LHCN-M2 (cell line): ENCODE measurements around the gene TRPC6. TPM values are rescaled to one million over a fixed set of nuclear protein-coding genes. Genes with fewer than 3 reads are reported as not detected.
"Not testable (repeated sequence)": the region's sequence is repeated elsewhere in the genome, so short reads cannot be mapped to it uniquely, and the experiment has no call there.

Source experiments
- DNase-seq: peaks from one replicate; pipeline ENCODE4 v3.0.0-alpha.2; 2012; ENCODE audit warnings: low read depth
- total RNA-seq: library from RNA; depleted of rRNA; stranded (reverse); fragments of >200 nt; gene quantifications from 2 replicates; pipeline ENCODE4 v1.2.3, GENCODE V29; 2014

Gene TRPC6
- total RNA-seq, 1 experiment from 2014 or later, result not detected

- DNase-seq, result peak; percentile 11
These were observed 130.1 kb downstream of the TRPC6 start for GRCh38 chr11:101453682-101454081.

- no peak for DNase-seq
These were observed 134.8 kb downstream of the TRPC6 start for GRCh38 chr11:101448881-101449442.

- no peak for DNase-seq
These were observed 137.1 kb downstream of the TRPC6 start for GRCh38 chr11:101446726-101447125.

GRCh38 chr11:101446238-101446637 is 137.6 kb downstream of the TRPC6 start:
- peak; percentile 84 for DNase-seq

- DNase-seq, result peak; percentile 60
These were observed 138.0 kb downstream of the TRPC6 start for GRCh38 chr11:101445761-101446160.

- no peak for DNase-seq
These were observed 139.0 kb downstream of the TRPC6 start for GRCh38 chr11:101444851-101445250.

GRCh38 chr11:101444164-101444563 is 139.6 kb downstream of the TRPC6 start:
- peak; percentile 51 for DNase-seq

- no peak for DNase-seq
These were observed 140.8 kb downstream of the TRPC6 start for GRCh38 chr11:101442936-101443521.

GRCh38 chr11:101442171-101442570 is 141.6 kb downstream of the TRPC6 start:
- DNase-seq, result peak; percentile 69

- DNase-seq, result peak; percentile 50
These were observed 142.1 kb downstream of the TRPC6 start for GRCh38 chr11:101441747-101442146.

- DNase-seq, result no peak
These were observed 144.3 kb downstream of the TRPC6 start for GRCh38 chr11:101439488-101439887.

GRCh38 chr11:101438708-101439107 is 145.1 kb downstream of the TRPC6 start:
- not testable (repeated sequence) for DNase-seq

- no peak for DNase-seq
These were observed 145.7 kb downstream of the TRPC6 start for GRCh38 chr11:101438126-101438525.

- no peak for DNase-seq
These were observed 147.2 kb downstream of the TRPC6 start for GRCh38 chr11:101436511-101437142.

GRCh38 chr11:101435408-101435973 is 148.3 kb downstream of the TRPC6 start:
- no peak for DNase-seq

- DNase-seq, result no peak
These were observed 149.7 kb downstream of the TRPC6 start for GRCh38 chr11:101434026-101434643.

GRCh38 chr11:101433151-101433550 is 150.7 kb downstream of the TRPC6 start:
- no peak for DNase-seq

GRCh38 chr11:101429703-101430540 is 153.9 kb downstream of the TRPC6 start:
- DNase-seq, result no peak

GRCh38 chr11:101428918-101429317 is 154.9 kb downstream of the TRPC6 start:
- peak; percentile 29 for DNase-seq

GRCh38 chr11:101407324-101407723 is 176.5 kb downstream of the TRPC6 start:
- no peak for DNase-seq
